Neutrophil (primary cell): ENCODE results near the gene FUT9.

ENCODE experiments used
- H3K27ac ChIP-seq: fragments of 200-600 bp; sonication (generic); 2 replicates; pipeline ENCODE4 v1.5.1; 2016; ENCODE audit warnings: mild to moderate bottlenecking, moderate library complexity
- H3K27me3 ChIP-seq: fragments of 200-600 bp; sonication (generic); 2 replicates; pipeline ENCODE4 v1.6.0; 2016; ENCODE audit warnings: mild to moderate bottlenecking
- H3K36me3 ChIP-seq: fragments of 200-600 bp; sonication (generic); 2 replicates; pipeline ENCODE4 v1.5.1; 2017
- H3K4me1 ChIP-seq, 2 experiments: fragments of 200-600 bp in 1 of 2; sonication (generic) in 1 of 2; 1 replicate in 1 of 2; 2 replicates in 1 of 2; pipeline versions ENCODE4 v1.5.1 to v1.6.1; 2013 to 2016; ENCODE audit warnings: low read depth in 1 of 2, low read length in 1 of 2, mild to moderate bottlenecking in 1 of 2, moderate library complexity in 1 of 2; ENCODE audit not compliant: control insufficient read depth in 1 of 2, insufficient read depth in 1 of 2
- H3K4me3 ChIP-seq, 2 experiments: fragments of 200-600 bp in 1 of 2; sonication (generic) in 1 of 2; 1 replicate in 1 of 2; 2 replicates in 1 of 2; pipeline ENCODE4 v1.5.1; 2013 to 2016; ENCODE audit warnings: low read depth in 1 of 2, low read length in 1 of 2, mild to moderate bottlenecking in 1 of 2, moderate library complexity in 1 of 2
- H3K9me3 ChIP-seq: fragments of 200-600 bp; sonication (generic); 2 replicates; pipeline ENCODE4 v1.5.1; 2016
- CTCF ChIP-seq: fragments of 200-600 bp; sonication (generic); IDR thresholded peaks from 2 replicates; pipeline ENCODE4 v1.5.1; 2016; ENCODE audit warnings: antibody characterized with exemption

The FUT9 gene

GRCh38 chr6:96022225-96022624 lies 6.5 kb downstream of the FUT9 start:
- Histone ChIP-seq H3K27ac (no peak overlapping the region), H3K9me3 (no peaks in the 10 kb centered on the region), H3K36me3 (no peaks in the 10 kb centered on the region), H3K4me1 (no peaks in the 10 kb centered on the region), H3K4me3 (no peak overlapping the region), H3K27me3 (peaks cover 8% of the 10 kb centered on the region)
- TF ChIP-seq CTCF, result no peak

- Histone ChIP-seq H3K36me3 (no peaks in the 10 kb centered on the region), H3K4me3 (no peak overlapping the region), H3K9me3 (no peaks in the 10 kb centered on the region), H3K4me1 (no peaks in the 10 kb centered on the region), H3K27me3 (no peaks in the 10 kb centered on the region), H3K27ac (no peak overlapping the region)
- no peak for TF ChIP-seq CTCF
Measured at GRCh38 chr6:96032661-96033060, 16.9 kb downstream of the FUT9 start.

GRCh38 chr6:96051555-96051954 lies 35.8 kb downstream of the FUT9 start:
- no peak for TF ChIP-seq CTCF
- Histone ChIP-seq H3K36me3 (no peaks in the 10 kb centered on the region), H3K9me3 (no peaks in the 10 kb centered on the region), H3K4me1 (no peaks in the 10 kb centered on the region), H3K27ac (no peak overlapping the region), H3K27me3 (no peaks in the 10 kb centered on the region), H3K4me3 (no peak overlapping the region)

GRCh38 chr6:96058082-96058481 lies 42.3 kb downstream of the FUT9 start:
- no peak overlapping the region for H3K27ac ChIP-seq

GRCh38 chr6:96059586-96059985 lies 43.8 kb downstream of the FUT9 start:
- Histone ChIP-seq H3K36me3 (no peaks in the 10 kb centered on the region), H3K4me3 (no peak overlapping the region), H3K9me3 (no peaks in the 10 kb centered on the region), H3K27me3 (no peaks in the 10 kb centered on the region), H3K27ac (no peak overlapping the region), H3K4me1 (no peaks in the 10 kb centered on the region)
- no peak for TF ChIP-seq CTCF

More at GRCh38 chr6:96058082-96058481, 42.3 kb downstream of the FUT9 start:
- H3K36me3 ChIP-seq, result no peaks in the 10 kb centered on the region
- no peaks in the 10 kb centered on the region for H3K4me1 ChIP-seq
- no peak for TF ChIP-seq CTCF
- H3K9me3 ChIP-seq, result no peaks in the 10 kb centered on the region
- no peaks in the 10 kb centered on the region for H3K27me3 ChIP-seq
- no peak overlapping the region for H3K4me3 ChIP-seq

- Histone ChIP-seq H3K4me1 (no peaks in the 10 kb centered on the region), H3K36me3 (no peaks in the 10 kb centered on the region), H3K27ac (no peak overlapping the region), H3K9me3 (no peaks in the 10 kb centered on the region), H3K4me3 (no peak overlapping the region), H3K27me3 (no peaks in the 10 kb centered on the region)
- no peak for TF ChIP-seq CTCF
Measured at GRCh38 chr6:96060249-96060648, 44.5 kb downstream of the FUT9 start.
